ENCODE results near the gene ARSI. TPM values are rescaled to one million over a fixed set of nuclear protein-coding genes. Genes with fewer than 3 reads are reported as not detected.

The ARSI gene
- total RNA-seq, 2 donors from 2014 or later = 0.26 TPM; not detected in 1

DNA sequence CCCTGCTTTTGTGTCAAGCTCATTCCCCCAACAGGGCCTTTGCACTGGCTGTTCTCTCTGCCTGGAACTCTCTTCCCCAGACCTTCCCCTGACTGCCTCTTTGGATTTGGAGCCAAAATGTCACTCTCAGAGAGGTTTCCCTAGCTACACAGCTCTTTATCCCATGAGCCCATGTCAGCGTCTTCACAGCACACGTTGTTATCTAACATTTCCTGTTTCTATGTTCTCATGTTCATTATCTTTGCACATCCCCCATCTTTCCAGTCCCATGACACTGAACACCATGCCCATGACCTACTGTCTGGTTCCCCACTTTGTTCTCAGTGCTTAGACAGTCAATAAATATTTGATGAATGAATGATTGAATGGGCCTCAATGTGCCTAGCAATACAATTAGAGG, 26.3 kb upstream of the ARSI start:
- TF ChIP-seq, protein P1, sequence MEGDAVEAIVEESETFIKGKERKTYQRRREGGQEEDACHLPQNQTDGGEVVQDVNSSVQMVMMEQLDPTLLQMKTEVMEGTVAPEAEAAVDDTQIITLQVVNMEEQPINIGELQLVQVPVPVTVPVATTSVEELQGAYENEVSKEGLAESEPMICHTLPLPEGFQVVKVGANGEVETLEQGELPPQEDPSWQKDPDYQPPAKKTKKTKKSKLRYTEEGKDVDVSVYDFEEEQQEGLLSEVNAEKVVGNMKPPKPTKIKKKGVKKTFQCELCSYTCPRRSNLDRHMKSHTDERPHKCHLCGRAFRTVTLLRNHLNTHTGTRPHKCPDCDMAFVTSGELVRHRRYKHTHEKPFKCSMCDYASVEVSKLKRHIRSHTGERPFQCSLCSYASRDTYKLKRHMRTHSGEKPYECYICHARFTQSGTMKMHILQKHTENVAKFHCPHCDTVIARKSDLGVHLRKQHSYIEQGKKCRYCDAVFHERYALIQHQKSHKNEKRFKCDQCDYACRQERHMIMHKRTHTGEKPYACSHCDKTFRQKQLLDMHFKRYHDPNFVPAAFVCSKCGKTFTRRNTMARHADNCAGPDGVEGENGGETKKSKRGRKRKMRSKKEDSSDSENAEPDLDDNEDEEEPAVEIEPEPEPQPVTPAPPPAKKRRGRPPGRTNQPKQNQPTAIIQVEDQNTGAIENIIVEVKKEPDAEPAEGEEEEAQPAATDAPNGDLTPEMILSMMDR (IDR thresholded peaks at IDR 0.05) = no peak
- no peak for TF ChIP-seq POLR2A (IDR thresholded peaks at IDR 0.05)
- H3K27me3 ChIP-seq = no peaks in the 10 kb centered on the region
- intact Hi-C loops (cut with DNase I) = no loop called here
- no peaks in the 10 kb centered on the region for H3K9me3 ChIP-seq
- H3K4me1 ChIP-seq = no peaks in the 10 kb centered on the region
- WGBS, 2 donors = 40 to 64% methylated on average over 2 of the region's 2 CpGs
- no peaks in the 10 kb centered on the region for H3K36me3 ChIP-seq (replicated peaks in 1 of 2; ENCODE audit: insufficient read depth in 1 of 2, low read depth in 2 of 2)
- H3K27ac ChIP-seq = no peak overlapping the region
- DNase-seq (no peak), ATAC-seq (no peak)
- H3K4me3 ChIP-seq = no peak overlapping the region

DNA sequence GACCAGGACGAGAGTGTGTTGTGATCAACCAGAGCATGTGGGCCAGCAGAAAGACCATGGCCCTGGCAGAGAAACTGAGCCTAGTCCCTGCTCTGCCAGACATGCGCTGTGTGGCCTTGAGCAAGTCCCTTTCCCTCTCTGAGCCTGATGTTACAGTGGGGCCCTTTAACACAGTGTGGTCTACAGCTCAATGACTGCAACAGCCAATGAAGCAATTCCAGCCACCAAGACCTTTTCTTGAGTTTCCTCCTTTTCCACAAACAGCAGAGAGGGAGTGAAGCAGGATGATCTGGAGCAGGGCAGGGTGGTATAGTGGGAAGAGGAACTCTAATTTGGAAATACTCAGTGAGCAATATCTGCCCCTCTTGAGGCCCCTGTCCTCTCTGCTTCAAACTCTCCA, 25.8 kb upstream of the ARSI start:
- WGBS, 2 donors = 78 to 100% methylated on average over 2 of the region's 2 CpGs
- H3K27ac ChIP-seq = no peak overlapping the region
- ATAC-seq (no peak), DNase-seq (no peak)
- no peak for TF ChIP-seq POLR2A (IDR thresholded peaks at IDR 0.05)
- TF ChIP-seq, protein P1 (IDR thresholded peaks at IDR 0.05) = no peak
- H3K9me3 ChIP-seq = no peaks in the 10 kb centered on the region
- no peaks in the 10 kb centered on the region for H3K27me3 ChIP-seq
- H3K4me3 ChIP-seq = no peak overlapping the region
- intact Hi-C loops (cut with DNase I) = no loop called here
- no peaks in the 10 kb centered on the region for H3K4me1 ChIP-seq
- no peaks in the 10 kb centered on the region for H3K36me3 ChIP-seq (replicated peaks in 1 of 2; ENCODE audit: insufficient read depth in 1 of 2, low read depth in 2 of 2)

DNA sequence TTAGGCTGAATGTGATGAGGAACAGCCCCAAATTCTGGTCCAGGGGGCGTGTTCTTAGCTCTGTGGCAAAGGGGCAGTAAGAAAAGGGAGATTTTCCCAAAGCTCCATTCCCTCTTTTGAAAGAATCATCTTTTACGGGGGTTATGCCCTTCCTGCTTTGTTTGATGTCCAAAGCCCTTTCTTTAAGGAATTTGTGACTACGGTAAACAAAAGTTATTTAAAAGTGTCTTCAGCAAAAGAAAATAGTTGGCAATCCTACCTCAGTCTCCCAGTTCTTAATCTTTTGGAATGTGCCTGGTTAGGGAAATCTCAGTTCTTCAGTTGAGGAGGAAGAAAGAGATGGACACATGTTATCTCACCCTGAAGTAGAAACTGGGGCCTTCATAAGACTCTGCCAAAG, 24.4 kb upstream of the ARSI start:
- WGBS, 2 donors = 67 to 74% methylated on average over 3 of the region's 3 CpGs

DNA sequence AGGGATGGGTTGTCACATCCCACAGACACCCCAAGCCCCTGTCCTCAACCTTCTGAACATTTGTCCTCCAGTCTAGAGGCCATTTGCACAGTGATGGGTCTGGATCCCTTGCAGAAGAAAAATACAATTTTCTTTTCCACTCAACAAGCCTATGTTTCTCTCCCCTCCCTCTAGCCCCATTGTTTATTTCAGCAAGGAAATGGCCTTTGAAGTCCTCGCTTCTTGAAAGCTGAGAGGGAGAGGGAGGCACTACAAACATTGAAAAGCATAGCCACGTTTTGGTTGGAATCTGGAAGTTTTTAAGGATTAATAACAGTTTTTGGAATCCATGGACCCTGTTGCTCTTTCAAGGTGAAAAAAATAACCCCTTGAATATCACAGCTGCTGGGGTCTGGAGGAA, 24.0 kb upstream of the ARSI start:
- Histone ChIP-seq H3K4me1 (no peaks in the 10 kb centered on the region), H3K27ac (no peak overlapping the region), H3K4me3 (no peak overlapping the region), H3K27me3 (no peaks in the 10 kb centered on the region), H3K36me3 (replicated peaks in 1 of 2; ENCODE audit: insufficient read depth in 1 of 2, low read depth in 2 of 2) (no peaks in the 10 kb centered on the region), H3K9me3 (no peaks in the 10 kb centered on the region)
- intact Hi-C loops (cut with DNase I) = no loop called here
- no peak for TF ChIP-seq POLR2A (IDR thresholded peaks at IDR 0.05)
- TF ChIP-seq, protein P1 (IDR thresholded peaks at IDR 0.05) = no peak
- ATAC-seq = no peak
- no peak for DNase-seq
- 64 to 74% methylated on average over 2 of the region's 2 CpGs for WGBS, 2 donors

More for the DNA sequence above, 24.4 kb upstream of the ARSI start:
- intact Hi-C loops (cut with DNase I) = no loop called here
- H3K9me3 ChIP-seq = no peaks in the 10 kb centered on the region
- no peaks in the 10 kb centered on the region for H3K27me3 ChIP-seq
- TF ChIP-seq, protein P1 (IDR thresholded peaks at IDR 0.05) = no peak
- no peak for TF ChIP-seq POLR2A (IDR thresholded peaks at IDR 0.05)
- H3K4me3 ChIP-seq = no peak overlapping the region
- H3K4me1 ChIP-seq = no peaks in the 10 kb centered on the region
- DNase-seq (no peak), ATAC-seq (no peak)
- no peak overlapping the region for H3K27ac ChIP-seq
- no peaks in the 10 kb centered on the region for H3K36me3 ChIP-seq (replicated peaks in 1 of 2; ENCODE audit: insufficient read depth in 1 of 2, low read depth in 2 of 2)

DNA sequence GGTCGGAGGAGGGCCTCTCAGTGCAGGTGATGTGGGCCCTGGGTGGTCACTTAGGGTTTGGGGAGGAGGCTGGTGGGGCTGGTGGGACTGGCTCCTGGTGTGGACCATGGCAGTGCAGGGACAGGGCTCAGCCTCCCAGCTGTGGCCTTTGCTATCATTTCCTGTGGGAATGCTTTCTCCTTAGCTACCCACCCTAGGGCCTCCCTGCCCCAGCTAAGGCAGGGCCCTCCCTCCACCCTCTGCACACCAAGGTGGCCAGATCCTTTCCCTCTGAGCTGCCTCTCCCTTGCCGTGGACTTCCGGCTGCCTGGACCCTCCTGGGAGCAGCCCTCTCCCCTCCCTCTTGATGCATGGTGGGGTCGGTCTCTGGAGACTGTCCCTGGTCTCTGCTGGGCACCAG, 22.7 kb upstream of the ARSI start:
- no peak for ATAC-seq
- WGBS, 2 donors = 66 to 75% methylated on average over 4 of the region's 4 CpGs

More for the DNA sequence above, 22.7 kb upstream of the ARSI start:
- DNase-seq = no peak
- no peaks in the 10 kb centered on the region for H3K27me3 ChIP-seq
- peaks cover under 1% of the 10 kb centered on the region for H3K4me1 ChIP-seq
- intact Hi-C loops (cut with DNase I) = no loop called here
- H3K9me3 ChIP-seq = no peaks in the 10 kb centered on the region
- TF ChIP-seq, protein P1 (IDR thresholded peaks at IDR 0.05) = no peak
- no peak for TF ChIP-seq POLR2A (IDR thresholded peaks at IDR 0.05)
- H3K27ac ChIP-seq = no peak overlapping the region
- H3K36me3 ChIP-seq (replicated peaks in 1 of 2; ENCODE audit: insufficient read depth in 1 of 2, low read depth in 2 of 2) = no peaks in the 10 kb centered on the region
- no peak overlapping the region for H3K4me3 ChIP-seq
